ENCODE data around the gene IL10RA. TPM values are rescaled to one million over a fixed set of nuclear protein-coding genes. Genes with fewer than 3 reads are reported as not detected.
"Not testable (repeated sequence)": the region's sequence is repeated elsewhere in the genome, so short reads cannot be mapped to it uniquely, and the experiment has no call there.

IL10RA gene
- total RNA-seq, 1 donor from 2014 or later: 3.8 TPM

- ATAC-seq: peak; percentile 12
Measured at GRCh38 chr11:117993988-117994745, 8.0 kb downstream of the IL10RA start.

GRCh38 chr11:117995472-117995871, 9.3 kb downstream of the IL10RA start:
- no peak for ATAC-seq

- no peak for ATAC-seq
Measured at GRCh38 chr11:117996058-117996457, 9.9 kb downstream of the IL10RA start.

DNA sequence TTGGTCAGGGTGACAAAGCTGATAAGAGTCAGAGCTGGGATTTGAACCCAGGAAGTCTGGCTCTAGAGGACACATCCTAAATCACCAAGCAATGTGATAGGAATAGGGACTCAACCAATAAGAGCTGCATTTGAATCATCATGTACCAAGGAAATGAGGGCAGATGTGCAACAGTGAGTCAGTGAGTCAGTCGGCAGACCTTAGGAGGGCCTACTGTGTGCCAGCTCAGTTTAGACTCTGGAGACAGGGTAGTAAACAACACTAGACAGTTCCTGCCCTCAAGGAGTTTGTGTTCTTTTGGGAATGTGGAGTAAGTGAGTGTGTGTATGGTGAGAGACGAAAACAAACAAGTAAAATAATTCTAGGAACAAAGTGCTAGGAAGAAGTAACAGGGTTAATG, 11.2 kb downstream of the IL10RA start:
- no peak for ATAC-seq

- no peak for ATAC-seq
Measured at GRCh38 chr11:117997823-117998579, 11.8 kb downstream of the IL10RA start.

DNA sequence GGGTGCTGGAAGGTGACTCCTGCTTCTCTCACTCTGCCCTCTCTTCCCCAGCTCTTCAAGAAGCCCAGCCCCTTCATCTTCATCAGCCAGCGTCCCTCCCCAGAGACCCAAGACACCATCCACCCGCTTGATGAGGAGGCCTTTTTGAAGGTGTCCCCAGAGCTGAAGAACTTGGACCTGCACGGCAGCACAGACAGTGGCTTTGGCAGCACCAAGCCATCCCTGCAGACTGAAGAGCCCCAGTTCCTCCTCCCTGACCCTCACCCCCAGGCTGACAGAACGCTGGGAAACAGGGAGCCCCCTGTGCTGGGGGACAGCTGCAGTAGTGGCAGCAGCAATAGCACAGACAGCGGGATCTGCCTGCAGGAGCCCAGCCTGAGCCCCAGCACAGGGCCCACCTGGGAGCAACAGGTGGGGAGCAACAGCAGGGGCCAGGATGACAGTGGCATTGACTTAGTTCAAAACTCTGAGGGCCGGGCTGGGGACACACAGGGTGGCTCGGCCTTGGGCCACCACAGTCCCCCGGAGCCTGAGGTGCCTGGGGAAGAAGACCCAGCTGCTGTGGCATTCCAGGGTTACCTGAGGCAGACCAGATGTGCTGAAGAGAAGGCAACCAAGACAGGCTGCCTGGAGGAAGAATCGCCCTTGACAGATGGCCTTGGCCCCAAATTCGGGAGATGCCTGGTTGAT, 12.6 kb downstream of the IL10RA start:
- ATAC-seq: no peak

- no peak for ATAC-seq
Measured at GRCh38 chr11:117999354-117999993, 13.3 kb downstream of the IL10RA start.

DNA sequence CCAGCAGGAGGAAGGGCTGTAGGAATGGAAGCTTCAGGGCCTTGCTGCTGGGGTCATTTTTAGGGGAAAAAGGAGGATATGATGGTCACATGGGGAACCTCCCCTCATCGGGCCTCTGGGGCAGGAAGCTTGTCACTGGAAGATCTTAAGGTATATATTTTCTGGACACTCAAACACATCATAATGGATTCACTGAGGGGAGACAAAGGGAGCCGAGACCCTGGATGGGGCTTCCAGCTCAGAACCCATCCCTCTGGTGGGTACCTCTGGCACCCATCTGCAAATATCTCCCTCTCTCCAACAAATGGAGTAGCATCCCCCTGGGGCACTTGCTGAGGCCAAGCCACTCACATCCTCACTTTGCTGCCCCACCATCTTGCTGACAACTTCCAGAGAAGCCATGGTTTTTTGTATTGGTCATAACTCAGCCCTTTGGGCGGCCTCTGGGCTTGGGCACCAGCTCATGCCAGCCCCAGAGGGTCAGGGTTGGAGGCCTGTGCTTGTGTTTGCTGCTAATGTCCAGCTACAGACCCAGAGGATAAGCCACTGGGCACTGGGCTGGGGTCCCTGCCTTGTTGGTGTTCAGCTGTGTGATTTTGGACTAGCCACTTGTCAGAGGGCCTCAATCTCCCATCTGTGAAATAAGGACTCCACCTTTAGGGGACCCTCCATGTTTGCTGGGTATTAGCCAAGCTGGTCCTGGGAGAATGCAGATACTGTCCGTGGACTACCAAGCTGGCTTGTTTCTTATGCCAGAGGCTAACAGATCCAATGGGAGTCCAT, 14.1 kb downstream of the IL10RA start:
- no peak for ATAC-seq

DNA sequence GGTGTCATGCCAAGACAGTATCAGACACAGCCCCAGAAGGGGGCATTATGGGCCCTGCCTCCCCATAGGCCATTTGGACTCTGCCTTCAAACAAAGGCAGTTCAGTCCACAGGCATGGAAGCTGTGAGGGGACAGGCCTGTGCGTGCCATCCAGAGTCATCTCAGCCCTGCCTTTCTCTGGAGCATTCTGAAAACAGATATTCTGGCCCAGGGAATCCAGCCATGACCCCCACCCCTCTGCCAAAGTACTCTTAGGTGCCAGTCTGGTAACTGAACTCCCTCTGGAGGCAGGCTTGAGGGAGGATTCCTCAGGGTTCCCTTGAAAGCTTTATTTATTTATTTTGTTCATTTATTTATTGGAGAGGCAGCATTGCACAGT, 14.6 kb downstream of the IL10RA start:
- ATAC-seq: no peak

GRCh38 chr11:118001494-118001971, 15.3 kb downstream of the IL10RA start:
- no peak for ATAC-seq

- ATAC-seq: no peak
Measured at GRCh38 chr11:118002010-118002540, 15.9 kb downstream of the IL10RA start.

DNA sequence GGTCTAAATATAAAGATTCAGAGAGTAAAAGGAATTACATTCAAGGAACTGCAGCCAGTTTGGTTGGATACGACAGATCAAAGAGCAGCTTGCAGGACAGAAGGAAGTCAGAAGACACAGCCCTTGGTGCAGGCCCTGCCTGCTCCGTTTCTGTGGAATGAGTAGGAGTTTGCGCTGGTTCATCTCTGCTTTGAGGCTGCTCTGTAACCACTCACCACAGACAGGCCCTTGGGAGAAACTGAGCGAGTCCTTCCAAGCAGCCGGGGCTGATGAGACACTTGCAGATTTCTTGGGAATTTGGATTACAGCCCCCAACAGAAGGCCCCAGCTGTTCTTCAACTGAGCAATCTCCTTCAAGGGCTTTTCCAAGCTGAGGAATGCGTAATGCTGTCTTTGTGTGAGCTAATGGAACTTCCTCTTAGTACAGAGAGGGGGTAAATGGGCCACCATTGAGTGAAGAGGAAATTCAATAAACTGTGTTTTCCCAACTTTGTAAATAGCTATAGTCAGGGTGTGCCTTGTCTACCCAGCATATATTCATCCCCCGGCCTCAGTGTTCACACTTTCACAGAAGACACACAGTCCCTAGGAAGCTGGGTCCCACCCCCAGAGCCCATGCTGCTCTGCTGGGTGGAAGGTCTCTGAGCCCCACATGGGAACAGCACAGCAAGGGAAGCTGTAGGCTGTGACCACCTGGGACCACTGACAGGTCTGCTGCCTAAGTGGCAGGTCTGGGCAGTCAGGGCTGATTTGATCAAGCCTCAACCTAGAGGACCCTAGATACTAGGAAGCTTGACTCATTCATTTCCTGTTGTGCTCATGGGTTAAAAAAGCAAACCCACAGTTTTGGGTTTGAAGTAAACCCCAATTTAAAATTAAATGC, 16.6 kb downstream of the IL10RA start:
- no peak for ATAC-seq

GRCh38 chr11:118003456-118003855, 17.3 kb downstream of the IL10RA start:
- no peak for ATAC-seq

DNA sequence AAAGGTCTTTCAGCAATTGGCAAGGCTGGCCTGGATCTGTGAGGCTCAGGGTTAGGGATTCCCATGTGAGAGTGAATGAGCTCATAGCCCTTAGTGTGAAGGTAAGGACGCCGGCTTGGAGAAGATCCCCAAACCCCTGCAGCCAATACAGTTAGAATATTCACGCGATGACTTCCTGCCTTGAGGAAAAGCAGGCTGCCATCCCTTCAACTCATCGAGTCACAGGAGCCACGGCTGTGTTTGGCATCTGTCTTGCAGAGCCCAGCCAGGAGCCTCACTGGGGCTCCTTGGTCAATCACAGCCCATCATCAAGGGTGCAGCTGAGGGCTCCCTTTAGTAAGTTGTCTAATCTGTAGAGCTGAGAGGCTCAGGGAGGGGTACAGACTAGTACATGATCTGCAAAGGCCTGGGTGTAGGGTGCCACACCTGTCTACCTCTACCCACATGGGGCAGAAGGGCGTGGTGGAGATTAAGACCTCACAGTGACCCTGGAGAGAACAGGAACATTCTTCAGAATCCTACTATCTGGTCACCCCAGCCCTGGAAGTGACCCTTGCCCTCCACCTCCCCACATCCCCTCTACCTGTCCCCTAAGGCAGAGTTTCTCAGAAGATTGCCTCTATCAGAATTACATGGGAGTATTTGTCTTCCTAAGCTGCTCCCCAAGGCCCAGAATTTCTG, 18.5 kb downstream of the IL10RA start:
- ATAC-seq: no peak

GRCh38 chr11:118005224-118006152, 19.3 kb downstream of the IL10RA start:
- ATAC-seq: no peak

DNA sequence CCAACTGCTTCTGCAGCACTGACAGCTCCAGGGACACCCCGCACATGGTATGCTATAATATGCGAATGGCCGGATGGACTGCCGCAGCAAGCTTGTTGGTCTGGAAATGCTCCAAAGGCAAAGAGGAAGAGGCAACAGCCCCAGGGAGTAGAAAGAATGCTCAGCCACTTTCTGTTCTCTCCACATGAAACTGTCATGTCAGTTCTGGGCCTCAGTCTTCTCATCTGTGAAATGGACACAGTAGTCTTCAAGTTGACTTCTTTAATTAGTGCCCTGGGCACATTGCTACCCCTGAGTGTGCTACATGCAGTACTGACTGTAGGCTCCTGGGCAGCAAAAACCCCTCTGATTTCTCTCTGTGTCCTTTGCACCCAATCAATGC, 19.9 kb downstream of the IL10RA start:
- no peak for ATAC-seq

GRCh38 chr11:118007040-118007439, 20.8 kb downstream of the IL10RA start:
- no peak for ATAC-seq

- not testable (repeated sequence) for ATAC-seq
Measured at GRCh38 chr11:118007563-118008270, 21.5 kb downstream of the IL10RA start.
